ENCODE measurements around the gene HUWE1. TPM values are rescaled to one million over a fixed set of nuclear protein-coding genes. Genes with fewer than 3 reads are reported as not detected.
"Not testable (repeated sequence)": the region's sequence is repeated elsewhere in the genome, so short reads cannot be mapped to it uniquely, and the experiment has no call there.

HUWE1 gene
- total RNA-seq, 2 donors from 2014 or later = 505 to 553 TPM

GRCh38 chrX:53594354-53594753 is 92.2 kb downstream of the HUWE1 start:
- H3K36me3 Mint-ChIP-seq = peaks cover 9 to 17% of the 10 kb centered on the region in 2 donors
- H3K27ac Mint-ChIP-seq = peak overlapping the region in 1 of 2 donors; percentile 68
- no peaks in the 10 kb centered on the region for H3K9me3 Mint-ChIP-seq
- no peak for DNase-seq (ENCODE audit: low spot score in 2 of 2)
- no peak for ATAC-seq

- Mint-ChIP-seq H3K9me3 (no peaks in the 10 kb centered on the region), H3K36me3 (peaks cover 9 to 38% of the 10 kb centered on the region in 2 donors), H3K27ac (peak overlapping the region in 1 of 2 donors; percentile 36)
- no peak for DNase-seq (ENCODE audit: low spot score in 2 of 2)
- ATAC-seq = peak in 1 of 2 donors; percentile 16
These were observed 98.6 kb downstream of the HUWE1 start for GRCh38 chrX:53587795-53588420.

GRCh38 chrX:53584891-53585290 is 101.6 kb downstream of the HUWE1 start:
- Mint-ChIP-seq H3K27ac (no peak overlapping the region), H3K36me3 (peaks cover 9 to 37% of the 10 kb centered on the region in 2 donors), H3K9me3 (no peaks in the 10 kb centered on the region)
- ATAC-seq (no peak), DNase-seq (ENCODE audit: low spot score in 2 of 2) (no peak)

- ATAC-seq (peak in 1 of 2 donors; percentile 13), DNase-seq (ENCODE audit: low spot score in 2 of 2) (no peak)
- no peak overlapping the region for H3K27ac Mint-ChIP-seq
- peaks cover 9 to 26% of the 10 kb centered on the region in 2 donors for H3K36me3 Mint-ChIP-seq
- no peaks in the 10 kb centered on the region for H3K9me3 Mint-ChIP-seq
These were observed 102.9 kb downstream of the HUWE1 start for GRCh38 chrX:53583571-53583970.

GRCh38 chrX:53580742-53581504 is 105.6 kb downstream of the HUWE1 start:
- DNase-seq (ENCODE audit: low spot score in 2 of 2) = no peak
- Mint-ChIP-seq H3K9me3 (no peaks in the 10 kb centered on the region), H3K36me3 (peaks cover 13 to 24% of the 10 kb centered on the region in 2 donors), H3K27ac (peak overlapping the region in 1 of 2 donors; percentile 60)
- ATAC-seq = no peak

- Mint-ChIP-seq H3K36me3 (peaks cover 19% of the 10 kb centered on the region in 2 donors), H3K27ac (peak overlapping the region in 1 of 2 donors; percentile 84), H3K9me3 (no peaks in the 10 kb centered on the region)
- DNase-seq (ENCODE audit: low spot score in 2 of 2) = no peak
- no peak for ATAC-seq
These were observed 115.0 kb downstream of the HUWE1 start for GRCh38 chrX:53571494-53571893.

GRCh38 chrX:53563324-53563723 is 123.2 kb downstream of the HUWE1 start:
- ATAC-seq (no peak), DNase-seq (ENCODE audit: low spot score in 2 of 2) (no peak)
- Mint-ChIP-seq H3K9me3 (no peaks in the 10 kb centered on the region), H3K27ac (no peak overlapping the region), H3K36me3 (peaks cover 24 to 46% of the 10 kb centered on the region in 2 donors)

- DNase-seq (ENCODE audit: low spot score in 2 of 2) (no peak), ATAC-seq (no peak)
- Mint-ChIP-seq H3K9me3 (no peaks in the 10 kb centered on the region), H3K36me3 (peaks cover 28 to 50% of the 10 kb centered on the region in 2 donors), H3K27ac (peak overlapping the region; percentile 72)
These were observed 124.6 kb downstream of the HUWE1 start for GRCh38 chrX:53561912-53562311.

GRCh38 chrX:53558646-53559045 is 127.9 kb downstream of the HUWE1 start:
- no peak for ATAC-seq
- no peaks in the 10 kb centered on the region for H3K9me3 Mint-ChIP-seq
- H3K36me3 Mint-ChIP-seq = peaks cover 27 to 41% of the 10 kb centered on the region in 2 donors
- no peak for DNase-seq (ENCODE audit: low spot score in 2 of 2)
- peak overlapping the region; percentile 57 to 63 for H3K27ac Mint-ChIP-seq

- no peak overlapping the region for H3K27ac Mint-ChIP-seq
- peaks cover 29 to 33% of the 10 kb centered on the region in 2 donors for H3K36me3 Mint-ChIP-seq
- peak in 1 of 2 donors; percentile 53 for ATAC-seq
- H3K9me3 Mint-ChIP-seq = no peaks in the 10 kb centered on the region
- no peak for DNase-seq (ENCODE audit: low spot score in 2 of 2)
These were observed 129.7 kb downstream of the HUWE1 start for GRCh38 chrX:53556868-53557267.

GRCh38 chrX:53550756-53551463 is 135.6 kb downstream of the HUWE1 start:
- peaks cover 19 to 30% of the 10 kb centered on the region in 2 donors for H3K36me3 Mint-ChIP-seq
- peak in 1 of 2 donors; percentile 14 for ATAC-seq
- H3K27ac Mint-ChIP-seq = peak overlapping the region in 1 of 2 donors; percentile 60
- H3K9me3 Mint-ChIP-seq = no peaks in the 10 kb centered on the region
- no peak for DNase-seq (ENCODE audit: low spot score in 2 of 2)

GRCh38 chrX:53547668-53548067 is 138.9 kb downstream of the HUWE1 start:
- peaks cover 25 to 26% of the 10 kb centered on the region in 2 donors for H3K36me3 Mint-ChIP-seq
- ATAC-seq (peak in 1 of 2 donors; percentile 19), DNase-seq (ENCODE audit: low spot score in 2 of 2) (no peak)
- H3K9me3 Mint-ChIP-seq = no peaks in the 10 kb centered on the region
- peak overlapping the region; percentile 24 to 80 for H3K27ac Mint-ChIP-seq

GRCh38 chrX:53544936-53545335 is 141.6 kb downstream of the HUWE1 start:
- Mint-ChIP-seq H3K27ac (no peak overlapping the region), H3K36me3 (peaks cover 13 to 16% of the 10 kb centered on the region in 2 donors), H3K9me3 (no peaks in the 10 kb centered on the region)
- DNase-seq (ENCODE audit: low spot score in 2 of 2) (no peak), ATAC-seq (peak in 1 of 2 donors; percentile 14)

GRCh38 chrX:53538781-53539180 is 147.7 kb downstream of the HUWE1 start:
- H3K36me3 Mint-ChIP-seq = peaks cover 23 to 24% of the 10 kb centered on the region in 2 donors
- no peak for ATAC-seq

GRCh38 chrX:53531255-53531966 is 155.1 kb downstream of the HUWE1 start:
- Mint-ChIP-seq H3K27ac (peak overlapping the region; percentile 82 to 92), H3K36me3 (peaks cover 4 to 11% of the 10 kb centered on the region in 2 donors)
- DNase-seq (ENCODE audit: low spot score in 2 of 2); H3K9me3 Mint-ChIP-seq; ATAC-seq: not testable (repeated sequence)

More at GRCh38 chrX:53538781-53539180, 147.7 kb downstream of the HUWE1 start:
- Mint-ChIP-seq H3K9me3 (no peaks in the 10 kb centered on the region), H3K27ac (peak overlapping the region in 1 of 2 donors; percentile 68)
- DNase-seq (ENCODE audit: low spot score in 2 of 2) = no peak

GRCh38 chrX:53526999-53527398 is 159.5 kb downstream of the HUWE1 start:
- H3K9me3 Mint-ChIP-seq = no peaks in the 10 kb centered on the region
- peak overlapping the region in 1 of 2 donors; percentile 29 for H3K27ac Mint-ChIP-seq

More at GRCh38 chrX:53526999-53527398, 159.5 kb downstream of the HUWE1 start:
- H3K36me3 Mint-ChIP-seq = no peaks in the 10 kb centered on the region
- ATAC-seq = peak in 1 of 2 donors; percentile 17
- no peak for DNase-seq (ENCODE audit: low spot score in 2 of 2)

Data from activated naive CD4-positive, alpha-beta T cell treated with anti-CD3 and anti-CD28 coated beads, Interleukin-2, amount 50 U/mL, for 72 hours (primary cell).